Measurements from ENCODE around the gene SMPD4.
"Not testable (repeated sequence)": the region's sequence is repeated elsewhere in the genome, so short reads cannot be mapped to it uniquely, and the experiment has no call there.

DNA sequence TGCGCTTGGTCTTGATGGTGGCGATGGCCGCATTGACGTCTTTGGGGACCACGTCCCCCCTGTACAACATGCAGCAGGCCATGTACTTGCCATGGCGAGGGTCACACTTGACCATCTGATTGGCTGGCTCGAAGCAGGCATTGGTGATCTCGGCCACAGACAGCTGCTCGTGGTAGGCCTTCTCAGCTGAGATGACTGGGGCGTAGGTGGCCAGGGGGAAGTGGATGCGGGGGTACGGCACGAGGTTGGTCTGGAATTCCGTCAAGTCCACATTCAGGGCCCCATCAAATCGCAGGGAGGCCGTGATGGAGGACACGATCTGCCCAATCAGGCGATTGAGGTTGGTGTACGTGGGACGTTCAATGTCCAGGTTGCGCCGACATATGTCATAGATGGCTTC is 12.4 kb upstream of the SMPD4 start:
- TF ChIP-seq POLR2AphosphoS5, POLR2A (IDR thresholded peaks at IDR 0.05; ENCODE audit: low read depth, low read length): not testable (repeated sequence)
